HEK293 (cell line): ENCODE data around the gene USP31.

Experiments
- CTCF ChIA-PET: fragments of 350-600 bp; formaldehyde crosslinking; extraction: SDS; loops from one replicate; lab custom pipeline; 2021; ENCODE audit warnings: antibody characterized with exemption; lab: Yijun Ruan, JAX
- POLR2A ChIA-PET: fragments of 300-600 bp; formaldehyde crosslinking; extraction: SDS; loops from one replicate; lab custom pipeline; 2020; ENCODE audit warnings: antibody characterized with exemption, inconsistent platforms; lab: Yijun Ruan, JAX
- H3K27ac ChIP-seq: fragments of 200-500 bp; sonication (Bioruptor generic); 2 replicates; pipeline ENCODE4 v1.5.1; 2014; ENCODE audit warnings: low read depth, low read length, control low read depth, inconsistent platforms; ENCODE audit errors: extremely low read depth
- H3K36me3 ChIP-seq, 2 experiments: fragments of 200-500 bp in 1 of 2; sonication (Bioruptor generic) in 1 of 2; 1 replicate in 1 of 2; 2 replicates in 1 of 2; pipeline ENCODE4 v1.5.1; 2014 to 2017; ENCODE audit warnings: inconsistent platforms in 2 of 2, low read length in 2 of 2; ENCODE audit not compliant: control insufficient read depth in 2 of 2, insufficient read depth in 1 of 2
- H3K4me1 ChIP-seq: fragments of 200-500 bp; sonication (Bioruptor generic); 2 replicates; pipeline ENCODE4 v1.5.1; 2014; ENCODE audit warnings: mild to moderate bottlenecking, low read length, inconsistent platforms; ENCODE audit not compliant: control insufficient read depth, insufficient read depth
- H3K4me3 ChIP-seq: 2 replicates; pipeline ENCODE4 v1.5.1; 2011; ENCODE audit warnings: low read depth, mild to moderate bottlenecking, control low read depth, low read length, moderate library complexity
- H3K9me3 ChIP-seq: fragments of 200-500 bp; sonication (Bioruptor generic); 2 replicates; pipeline ENCODE4 v1.5.1; 2014; ENCODE audit warnings: low read depth, low read length, inconsistent platforms; ENCODE audit not compliant: control insufficient read depth, insufficient read depth
- KLF1 ChIP-seq: fragments of 450-650 bp; formaldehyde crosslinking; IDR thresholded peaks from 2 replicates; pipeline ENCODE4 v1.5.1; 2016; ENCODE audit warnings: missing biosample characterization, missing genetic modification characterization
- KLF10 ChIP-seq: fragments of 450-650 bp; IDR thresholded peaks from 2 replicates; pipeline ENCODE4 v1.5.1; 2018; ENCODE audit warnings: missing biosample characterization, mild to moderate bottlenecking, missing genetic modification characterization
- OVOL3 ChIP-seq: fragments of 450-650 bp; formaldehyde crosslinking; IDR thresholded peaks from 2 replicates; pipeline ENCODE4 v1.5.1; 2016; ENCODE audit warnings: missing biosample characterization, missing genetic modification characterization
- RBAK ChIP-seq: fragments of 450-650 bp; formaldehyde crosslinking; IDR thresholded peaks from 2 replicates; pipeline ENCODE4 v1.5.1; 2016; ENCODE audit warnings: missing biosample characterization, missing genetic modification characterization
- ZBTB21 ChIP-seq: fragments of 450-650 bp; formaldehyde crosslinking; IDR thresholded peaks from 2 replicates; pipeline ENCODE4 v1.5.1; 2017; ENCODE audit warnings: missing biosample characterization, missing genetic modification characterization
- ZBTB48 ChIP-seq: fragments of 450-650 bp; formaldehyde crosslinking; IDR thresholded peaks from 2 replicates; pipeline ENCODE4 v1.5.1; 2016; ENCODE audit warnings: missing biosample characterization, missing genetic modification characterization
- ZFHX2 ChIP-seq: fragments of 450-650 bp; formaldehyde crosslinking; conservative IDR thresholded peaks from 2 replicates; pipeline ENCODE4 v1.5.1; 2016; ENCODE audit warnings: missing biosample characterization, missing genetic modification characterization
- ZNF146 ChIP-seq: fragments of 450-650 bp; formaldehyde crosslinking; IDR thresholded peaks from 2 replicates; pipeline ENCODE4 v1.5.1; 2016; ENCODE audit warnings: missing biosample characterization, missing genetic modification characterization
- ZNF274 ChIP-seq, 2 experiments: fragments of 200-500 bp in 1 of 2; fragments of 450-650 bp in 1 of 2; sonication (Bioruptor generic) in 1 of 2; formaldehyde crosslinking in 1 of 2; IDR thresholded peaks; 2 replicates each; pipeline versions ENCODE4 v1.5.1 to v1.6.1; 2014 to 2016; ENCODE audit warnings: borderline replicate concordance in 1 of 2, inconsistent platforms in 1 of 2, low read length in 1 of 2, missing biosample characterization in 1 of 2, missing genetic modification characterization in 1 of 2
- ZNF311 ChIP-seq: fragments of 450-650 bp; formaldehyde crosslinking; IDR thresholded peaks from 2 replicates; pipeline ENCODE4 v1.5.1; 2017; ENCODE audit warnings: missing biosample characterization, missing genetic modification characterization, borderline replicate concordance
- ZNF354C ChIP-seq: fragments of 450-650 bp; formaldehyde crosslinking; IDR thresholded peaks from 2 replicates; pipeline ENCODE4 v1.5.1; 2016; ENCODE audit warnings: missing biosample characterization, missing genetic modification characterization, low read depth, borderline replicate concordance
- ZNF366 ChIP-seq: fragments of 450-650 bp; formaldehyde crosslinking; conservative IDR thresholded peaks from 2 replicates; pipeline ENCODE4 v1.5.1; 2016; ENCODE audit warnings: missing biosample characterization, missing genetic modification characterization
- ZNF510 ChIP-seq: fragments of 450-650 bp; formaldehyde crosslinking; IDR thresholded peaks from 2 replicates; pipeline ENCODE4 v1.5.1; 2018; ENCODE audit warnings: mild to moderate bottlenecking, missing genetic modification characterization, missing biosample characterization; ENCODE audit not compliant: insufficient replicate concordance
- ZNF548 ChIP-seq: fragments of 450-650 bp; formaldehyde crosslinking; IDR thresholded peaks from 2 replicates; pipeline ENCODE4 v1.5.1; 2016; ENCODE audit warnings: missing biosample characterization, missing genetic modification characterization
- ZNF561 ChIP-seq: fragments of 450-650 bp; IDR thresholded peaks from 2 replicates; pipeline ENCODE4 v1.5.1; 2018; ENCODE audit warnings: missing biosample characterization, missing genetic modification characterization, borderline replicate concordance
- ZNF791 ChIP-seq: fragments of 450-650 bp; formaldehyde crosslinking; IDR thresholded peaks from 2 replicates; pipeline ENCODE4 v1.5.1; 2016; ENCODE audit warnings: missing biosample characterization, missing genetic modification characterization
- TF ChIP-seq, protein P1 (sequence below): fragments of 450-650 bp; formaldehyde crosslinking; IDR thresholded peaks from 2 replicates; pipeline ENCODE4 v1.5.1; 2016; ENCODE audit warnings: missing biosample characterization, missing genetic modification characterization
- TF ChIP-seq, protein P2 (sequence below): fragments of 450-650 bp; formaldehyde crosslinking; IDR thresholded peaks from 2 replicates; pipeline ENCODE4 v1.5.1; 2016; ENCODE audit warnings: missing biosample characterization, missing genetic modification characterization
- TF ChIP-seq, protein P3 (sequence below): IDR thresholded peaks from 2 replicates; pipeline ENCODE4 v1.6.1; 2011; ENCODE audit warnings: mild to moderate bottlenecking, low read depth, low read length, borderline replicate concordance
- TF ChIP-seq, protein P4 (sequence below): fragments of 450-650 bp; formaldehyde crosslinking; IDR thresholded peaks from 2 replicates; pipeline ENCODE4; 2016; ENCODE audit warnings: missing biosample characterization, missing genetic modification characterization
- TF ChIP-seq, protein P5 (sequence below): fragments of 450-650 bp; formaldehyde crosslinking; IDR thresholded peaks from 2 replicates; pipeline ENCODE4 v1.5.1; 2016; ENCODE audit warnings: missing biosample characterization, missing genetic modification characterization
- TF ChIP-seq, protein P6 (sequence below): fragments of 450-650 bp; formaldehyde crosslinking; IDR thresholded peaks from 2 replicates; pipeline ENCODE4 v1.5.1; 2016; ENCODE audit warnings: missing biosample characterization, missing genetic modification characterization

Gene USP31

DNA sequence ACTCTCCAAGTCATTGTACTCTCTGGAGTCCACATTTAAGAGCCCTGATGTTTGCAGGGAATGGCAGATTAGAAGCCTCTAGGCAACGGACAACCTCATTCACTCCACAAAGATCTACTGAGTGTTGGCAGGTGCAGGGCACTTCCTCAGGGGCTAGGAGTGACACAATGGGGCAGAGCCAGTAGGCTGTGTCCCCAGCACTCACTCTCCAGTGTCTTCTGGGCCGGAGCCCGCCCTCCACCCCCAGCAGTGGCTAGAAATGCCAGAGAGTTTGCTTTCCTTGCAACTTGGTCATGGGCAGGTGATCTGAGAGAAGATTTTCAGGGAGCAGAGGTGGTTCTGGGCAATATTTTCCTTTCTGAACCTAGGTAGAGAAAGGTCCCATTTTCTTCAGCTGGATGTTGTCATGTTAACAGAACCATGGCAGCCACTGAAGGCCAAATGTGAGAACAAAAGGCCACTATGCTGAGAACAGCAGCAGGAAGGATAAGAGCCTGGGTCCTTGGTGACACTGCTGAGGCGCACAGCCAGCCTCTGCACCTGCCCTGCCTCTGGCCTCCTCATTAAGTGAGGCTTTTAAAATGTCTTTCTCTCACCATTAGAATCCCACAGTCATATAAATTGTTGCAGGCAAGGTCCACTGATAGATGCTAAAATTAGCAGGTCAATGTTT is 96.2 kb downstream of the USP31 start:
- POLR2A ChIA-PET: no interaction called here
- no peak for TF ChIP-seq ZNF791
- TF ChIP-seq ZNF366 (tag by site-specific recombination): no peak
- TF ChIP-seq, protein P1, sequence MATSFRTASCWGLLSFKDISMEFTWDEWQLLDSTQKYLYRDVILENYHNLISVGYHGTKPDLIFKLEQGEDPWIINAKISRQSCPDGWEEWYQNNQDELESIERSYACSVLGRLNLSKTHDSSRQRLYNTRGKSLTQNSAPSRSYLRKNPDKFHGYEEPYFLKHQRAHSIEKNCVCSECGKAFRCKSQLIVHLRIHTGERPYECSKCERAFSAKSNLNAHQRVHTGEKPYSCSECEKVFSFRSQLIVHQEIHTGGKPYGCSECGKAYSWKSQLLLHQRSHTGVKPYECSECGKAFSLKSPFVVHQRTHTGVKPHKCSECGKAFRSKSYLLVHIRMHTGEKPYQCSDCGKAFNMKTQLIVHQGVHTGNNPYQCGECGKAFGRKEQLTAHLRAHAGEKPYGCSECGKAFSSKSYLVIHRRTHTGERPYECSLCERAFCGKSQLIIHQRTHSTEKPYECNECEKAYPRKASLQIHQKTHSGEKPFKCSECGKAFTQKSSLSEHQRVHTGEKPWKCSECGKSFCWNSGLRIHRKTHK (tag by site-specific recombination): no peak
- CTCF ChIA-PET: interaction anchor here (0.6 kb wide), 1 partner anchor 14 kb away, joined by 3 read pairs; no protein-coding TSS in a partner anchor

DNA sequence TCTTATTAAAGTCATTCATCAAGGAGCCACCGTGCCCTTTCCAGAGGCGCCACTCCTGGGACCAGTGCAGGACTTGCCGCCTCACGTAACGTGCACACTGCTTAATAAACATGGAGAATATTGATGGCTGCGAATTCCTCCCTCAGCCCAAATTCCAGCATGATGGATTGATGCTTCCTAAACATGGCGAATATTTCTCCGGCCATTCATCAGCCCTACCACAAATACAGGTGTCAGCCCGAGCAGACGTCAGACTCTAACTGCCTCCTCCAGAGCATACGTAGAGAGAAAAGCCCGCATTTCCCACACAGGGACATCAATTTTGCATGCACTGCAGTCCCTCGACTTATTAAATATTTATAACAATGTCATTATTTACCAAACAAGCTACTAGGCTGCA is 97.0 kb downstream of the USP31 start:
- H3K27ac ChIP-seq: no peak overlapping the region
- TF ChIP-seq ZNF146 (tag by site-specific recombination): no peak
- TF ChIP-seq, protein P2, sequence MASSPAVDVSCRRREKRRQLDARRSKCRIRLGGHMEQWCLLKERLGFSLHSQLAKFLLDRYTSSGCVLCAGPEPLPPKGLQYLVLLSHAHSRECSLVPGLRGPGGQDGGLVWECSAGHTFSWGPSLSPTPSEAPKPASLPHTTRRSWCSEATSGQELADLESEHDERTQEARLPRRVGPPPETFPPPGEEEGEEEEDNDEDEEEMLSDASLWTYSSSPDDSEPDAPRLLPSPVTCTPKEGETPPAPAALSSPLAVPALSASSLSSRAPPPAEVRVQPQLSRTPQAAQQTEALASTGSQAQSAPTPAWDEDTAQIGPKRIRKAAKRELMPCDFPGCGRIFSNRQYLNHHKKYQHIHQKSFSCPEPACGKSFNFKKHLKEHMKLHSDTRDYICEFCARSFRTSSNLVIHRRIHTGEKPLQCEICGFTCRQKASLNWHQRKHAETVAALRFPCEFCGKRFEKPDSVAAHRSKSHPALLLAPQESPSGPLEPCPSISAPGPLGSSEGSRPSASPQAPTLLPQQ (tag by site-specific recombination): no peak
- no peak for TF ChIP-seq ZNF510 (tag by site-specific recombination)
- TF ChIP-seq ZBTB48: no peak
- no peak for TF ChIP-seq ZNF548 (tag by site-specific recombination)
- no peaks in the 10 kb centered on the region for H3K36me3 ChIP-seq
- CTCF ChIA-PET: interaction anchor here (0.9 kb wide), 1 partner anchor 10 kb away, joined by 4 read pairs; no protein-coding TSS in a partner anchor
- H3K4me3 ChIP-seq: no peak overlapping the region
- no peaks in the 10 kb centered on the region for H3K9me3 ChIP-seq
- H3K4me1 ChIP-seq: no peaks in the 10 kb centered on the region
- POLR2A ChIA-PET: no interaction called here

More for the DNA sequence above, 96.2 kb downstream of the USP31 start:
- Histone ChIP-seq H3K36me3 (no peaks in the 10 kb centered on the region), H3K4me3 (no peak overlapping the region), H3K9me3 (no peaks in the 10 kb centered on the region), H3K4me1 (no peaks in the 10 kb centered on the region), H3K27ac (no peak overlapping the region)

DNA sequence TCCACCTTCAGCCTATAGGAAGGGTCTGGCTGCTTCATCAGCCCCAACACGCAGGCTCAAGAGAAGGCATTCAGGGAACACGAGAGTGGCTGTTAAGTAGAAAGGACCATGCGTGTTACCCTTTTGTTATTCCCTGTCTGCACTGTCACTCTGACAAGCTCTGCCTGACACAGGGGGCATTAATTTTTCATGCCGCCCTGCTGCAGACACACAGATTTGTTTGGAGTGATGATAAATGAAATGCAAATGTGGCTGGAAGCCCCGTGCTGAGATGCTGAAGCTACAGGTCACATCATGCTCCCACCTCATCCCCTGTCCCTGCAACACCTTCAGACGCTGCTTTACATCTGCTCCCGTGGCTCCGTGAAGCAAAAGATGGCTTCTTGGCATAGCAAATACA is 97.7 kb downstream of the USP31 start:
- H3K9me3 ChIP-seq: no peaks in the 10 kb centered on the region
- no peak overlapping the region for H3K27ac ChIP-seq
- ChIA-PET CTCF (interaction anchor here (0.9 kb wide), 1 partner anchor 11 kb away, joined by 4 read pairs; no protein-coding TSS in a partner anchor), POLR2A (no interaction called here)
- H3K4me1 ChIP-seq: no peaks in the 10 kb centered on the region
- H3K36me3 ChIP-seq: no peaks in the 10 kb centered on the region
- no peak overlapping the region for H3K4me3 ChIP-seq
- TF ChIP-seq OVOL3 (tag by site-specific recombination): no peak
- no peak for TF ChIP-seq ZBTB48
- TF ChIP-seq ZNF311: no peak
- TF ChIP-seq KLF10 (tag by site-specific recombination): no peak
- no peak for TF ChIP-seq ZNF561 (tag by site-specific recombination)
- no peak for TF ChIP-seq ZFHX2 (tag by site-specific recombination)
- no peak for TF ChIP-seq ZBTB21 (tag by site-specific recombination)
- TF ChIP-seq ZNF274 (IDR thresholded peaks at IDR 0.05; ENCODE audit: low read length): no peak
- TF ChIP-seq ZNF274 (tag by site-specific recombination; IDR thresholded peaks at IDR 0.05; ENCODE audit: borderline replicate concordance): no peak
- TF ChIP-seq RBAK: no peak
- TF ChIP-seq, protein P3, sequence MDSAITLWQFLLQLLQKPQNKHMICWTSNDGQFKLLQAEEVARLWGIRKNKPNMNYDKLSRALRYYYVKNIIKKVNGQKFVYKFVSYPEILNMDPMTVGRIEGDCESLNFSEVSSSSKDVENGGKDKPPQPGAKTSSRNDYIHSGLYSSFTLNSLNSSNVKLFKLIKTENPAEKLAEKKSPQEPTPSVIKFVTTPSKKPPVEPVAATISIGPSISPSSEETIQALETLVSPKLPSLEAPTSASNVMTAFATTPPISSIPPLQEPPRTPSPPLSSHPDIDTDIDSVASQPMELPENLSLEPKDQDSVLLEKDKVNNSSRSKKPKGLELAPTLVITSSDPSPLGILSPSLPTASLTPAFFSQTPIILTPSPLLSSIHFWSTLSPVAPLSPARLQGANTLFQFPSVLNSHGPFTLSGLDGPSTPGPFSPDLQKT: no peak
- no peak for TF ChIP-seq ZNF354C (tag by site-specific recombination)
- TF ChIP-seq, protein P4, sequence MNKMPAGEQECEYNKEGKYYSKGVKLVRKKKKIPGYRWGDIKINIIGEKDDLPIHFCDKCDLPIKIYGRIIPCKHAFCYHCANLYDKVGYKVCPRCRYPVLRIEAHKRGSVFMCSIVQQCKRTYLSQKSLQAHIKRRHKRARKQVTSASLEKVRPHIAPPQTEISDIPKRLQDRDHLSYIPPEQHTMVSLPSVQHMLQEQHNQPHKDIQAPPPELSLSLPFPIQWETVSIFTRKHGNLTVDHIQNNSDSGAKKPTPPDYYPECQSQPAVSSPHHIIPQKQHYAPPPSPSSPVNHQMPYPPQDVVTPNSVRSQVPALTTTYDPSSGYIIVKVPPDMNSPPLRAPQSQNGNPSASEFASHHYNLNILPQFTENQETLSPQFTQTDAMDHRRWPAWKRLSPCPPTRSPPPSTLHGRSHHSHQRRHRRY: no peak
- TF ChIP-seq, protein P5, sequence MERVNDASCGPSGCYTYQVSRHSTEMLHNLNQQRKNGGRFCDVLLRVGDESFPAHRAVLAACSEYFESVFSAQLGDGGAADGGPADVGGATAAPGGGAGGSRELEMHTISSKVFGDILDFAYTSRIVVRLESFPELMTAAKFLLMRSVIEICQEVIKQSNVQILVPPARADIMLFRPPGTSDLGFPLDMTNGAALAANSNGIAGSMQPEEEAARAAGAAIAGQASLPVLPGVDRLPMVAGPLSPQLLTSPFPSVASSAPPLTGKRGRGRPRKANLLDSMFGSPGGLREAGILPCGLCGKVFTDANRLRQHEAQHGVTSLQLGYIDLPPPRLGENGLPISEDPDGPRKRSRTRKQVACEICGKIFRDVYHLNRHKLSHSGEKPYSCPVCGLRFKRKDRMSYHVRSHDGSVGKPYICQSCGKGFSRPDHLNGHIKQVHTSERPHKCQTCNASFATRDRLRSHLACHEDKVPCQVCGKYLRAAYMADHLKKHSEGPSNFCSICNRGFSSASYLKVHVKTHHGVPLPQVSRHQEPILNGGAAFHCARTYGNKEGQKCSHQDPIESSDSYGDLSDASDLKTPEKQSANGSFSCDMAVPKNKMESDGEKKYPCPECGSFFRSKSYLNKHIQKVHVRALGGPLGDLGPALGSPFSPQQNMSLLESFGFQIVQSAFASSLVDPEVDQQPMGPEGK: no peak
- no peak for TF ChIP-seq KLF1 (tag by site-specific recombination)
- TF ChIP-seq, protein P6, sequence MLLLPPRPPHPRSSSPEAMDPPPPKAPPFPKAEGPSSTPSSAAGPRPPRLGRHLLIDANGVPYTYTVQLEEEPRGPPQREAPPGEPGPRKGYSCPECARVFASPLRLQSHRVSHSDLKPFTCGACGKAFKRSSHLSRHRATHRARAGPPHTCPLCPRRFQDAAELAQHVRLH (tag by site-specific recombination): no peak
